ENCODE data around the gene BLOC1S1. TPM values are rescaled to one million over a fixed set of nuclear protein-coding genes. Genes with fewer than 3 reads are reported as not detected.

Gene BLOC1S1
- total RNA-seq, 1 donor from 2014 or later = 105 TPM

GRCh38 chr12:55728186-55728938, 12.5 kb downstream of the BLOC1S1 start:
- DNase-seq (ENCODE audit: low spot score) = peak; percentile 88

- DNase-seq (ENCODE audit: low spot score) = peak; percentile 95
Observed at GRCh38 chr12:55728939-55729818, 13.3 kb downstream of the BLOC1S1 start, which contains the start of gene CD63. Gene CD63 (minus strand): TSS chr12:55729009. CDS start chr12:55728341, 668 bp downstream.

- DNase-seq (ENCODE audit: low spot score) = no peak
Observed at GRCh38 chr12:55729819-55730818, 14.3 kb downstream of the BLOC1S1 start.

- DNase-seq (ENCODE audit: low spot score) = no peak
Observed at GRCh38 chr12:55732288-55732687, 16.4 kb downstream of the BLOC1S1 start.

- DNase-seq (ENCODE audit: low spot score) = no peak
Observed at GRCh38 chr12:55733021-55733555, 17.2 kb downstream of the BLOC1S1 start.

- DNase-seq (ENCODE audit: low spot score) = no peak
Observed at GRCh38 chr12:55733858-55734257, 18.0 kb downstream of the BLOC1S1 start.

GRCh38 chr12:55734595-55734994, 18.7 kb downstream of the BLOC1S1 start:
- no peak for DNase-seq (ENCODE audit: low spot score)

- DNase-seq (ENCODE audit: low spot score) = no peak
Observed at GRCh38 chr12:55736076-55736475, 20.2 kb downstream of the BLOC1S1 start.

GRCh38 chr12:55736780-55737580, 21.1 kb downstream of the BLOC1S1 start:
- DNase-seq (ENCODE audit: low spot score) = no peak

- no peak for DNase-seq (ENCODE audit: low spot score)
Observed at GRCh38 chr12:55737581-55738122, 21.8 kb downstream of the BLOC1S1 start.

- peak; percentile 86 for DNase-seq (ENCODE audit: low spot score)
Observed at GRCh38 chr12:55738123-55739024, 22.5 kb downstream of the BLOC1S1 start.

- DNase-seq (ENCODE audit: low spot score) = no peak
Observed at GRCh38 chr12:55739025-55739378, 23.2 kb downstream of the BLOC1S1 start.

- no peak for DNase-seq (ENCODE audit: low spot score)
Observed at GRCh38 chr12:55741931-55742680, 26.3 kb downstream of the BLOC1S1 start.

- DNase-seq (ENCODE audit: low spot score) = no peak
Observed at GRCh38 chr12:55742719-55743405, 27.0 kb downstream of the BLOC1S1 start, which contains the start of gene GDF11. Gene GDF11 (plus strand): TSS chr12:55743122. CDS start chr12:55743317, 195 bp downstream.

GRCh38 chr12:55743406-55744339, 27.8 kb downstream of the BLOC1S1 start:
- DNase-seq (ENCODE audit: low spot score) = no peak

- no peak for DNase-seq (ENCODE audit: low spot score)
Observed at GRCh38 chr12:55744340-55745030, 28.6 kb downstream of the BLOC1S1 start.
